Measurements from ENCODE around the gene OGDH.

Gene OGDH

DNA sequence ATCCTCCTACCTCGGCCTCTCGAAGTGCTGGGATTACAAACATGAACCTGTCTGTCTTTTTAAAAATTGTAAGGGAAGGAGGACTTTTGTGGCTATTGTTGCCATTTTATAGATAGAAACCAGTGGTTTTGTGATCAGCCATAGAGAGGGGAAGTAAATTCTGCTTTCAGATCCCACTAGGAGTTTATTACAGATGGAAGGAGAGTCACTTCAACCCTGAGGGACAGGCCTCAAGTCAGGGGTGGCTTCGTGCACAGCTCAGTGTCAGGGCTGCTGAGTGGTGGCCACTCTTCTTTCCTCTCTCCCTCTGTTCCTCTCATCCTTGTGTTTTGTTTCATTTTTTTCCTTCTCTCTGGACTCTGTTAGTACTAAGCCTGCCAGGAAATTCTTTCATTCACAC lies 60.8 kb downstream of the OGDH start:
- H3K36me3 Mint-ChIP-seq: peaks cover 50 to 66% of the 10 kb centered on the region in 2 donors

DNA sequence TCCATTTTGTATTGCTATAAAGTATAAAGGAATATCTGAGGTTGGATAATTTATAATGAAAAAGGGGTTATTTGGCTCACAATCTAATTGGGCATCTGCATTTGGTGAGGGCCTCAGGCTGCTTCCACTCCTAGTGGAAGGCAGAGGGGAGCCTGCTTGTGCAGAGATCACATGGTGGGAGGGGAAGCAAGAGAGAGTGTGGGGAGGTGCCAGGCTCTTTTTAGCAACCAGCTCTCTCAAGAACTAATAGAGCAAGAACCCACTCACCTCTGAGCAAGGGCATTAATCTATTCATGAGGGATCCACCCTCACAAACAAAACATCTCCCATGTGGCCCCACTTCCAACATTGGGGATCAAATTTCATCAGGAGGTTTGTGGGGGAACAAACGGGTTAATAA lies 64.6 kb downstream of the OGDH start:
- Mint-ChIP-seq H3K27ac (no peak overlapping the region), H3K36me3 (peaks cover 54 to 65% of the 10 kb centered on the region in 2 donors), H3K4me3 (no peak overlapping the region), H3K27me3 (no peaks in the 10 kb centered on the region), H3K9me3 (no peaks in the 10 kb centered on the region), H3K4me1 (peaks cover 22 to 27% of the 10 kb centered on the region in 2 donors)
- DNase-seq: no peak
- ATAC-seq (replicated peaks): no peak

More for the DNA sequence above, 60.8 kb downstream of the OGDH start:
- Mint-ChIP-seq H3K27ac (no peak overlapping the region), H3K9me3 (no peaks in the 10 kb centered on the region), H3K4me1 (peaks cover 16 to 30% of the 10 kb centered on the region in 2 donors), H3K27me3 (no peaks in the 10 kb centered on the region), H3K4me3 (peak overlapping the region in 1 of 2 donors; percentile 8)
- no peak for DNase-seq
- peak; percentile 86 to 94 for ATAC-seq (replicated peaks)

DNA sequence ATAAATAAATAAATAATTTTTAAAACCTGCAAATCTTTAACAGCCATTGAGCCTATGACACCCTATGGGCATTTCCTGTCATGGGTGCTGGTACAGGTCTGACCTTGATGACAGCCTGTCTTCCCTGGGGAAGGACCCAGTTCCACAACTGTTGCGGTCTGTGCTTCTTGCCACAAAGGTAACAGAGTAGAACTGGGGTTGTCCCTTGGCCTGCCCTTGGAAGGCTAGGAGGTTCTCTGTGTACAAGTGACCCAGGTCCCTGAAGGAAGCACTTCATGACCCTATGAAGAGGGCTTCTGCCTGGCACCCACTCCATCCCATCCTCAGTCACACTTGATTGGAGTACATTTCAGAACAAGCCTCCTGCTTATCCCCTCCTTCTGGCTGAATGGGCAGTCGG lies 66.9 kb downstream of the OGDH start:
- H3K27ac Mint-ChIP-seq: no peak overlapping the region
- H3K9me3 Mint-ChIP-seq: no peaks in the 10 kb centered on the region
- ATAC-seq (replicated peaks) (peak; percentile 99 to 100), DNase-seq (peak; percentile 56)
- no peaks in the 10 kb centered on the region for H3K27me3 Mint-ChIP-seq
- peaks cover 52 to 60% of the 10 kb centered on the region in 2 donors for H3K36me3 Mint-ChIP-seq
- no peak overlapping the region for H3K4me3 Mint-ChIP-seq
- peaks cover 11 to 14% of the 10 kb centered on the region in 2 donors for H3K4me1 Mint-ChIP-seq

DNA sequence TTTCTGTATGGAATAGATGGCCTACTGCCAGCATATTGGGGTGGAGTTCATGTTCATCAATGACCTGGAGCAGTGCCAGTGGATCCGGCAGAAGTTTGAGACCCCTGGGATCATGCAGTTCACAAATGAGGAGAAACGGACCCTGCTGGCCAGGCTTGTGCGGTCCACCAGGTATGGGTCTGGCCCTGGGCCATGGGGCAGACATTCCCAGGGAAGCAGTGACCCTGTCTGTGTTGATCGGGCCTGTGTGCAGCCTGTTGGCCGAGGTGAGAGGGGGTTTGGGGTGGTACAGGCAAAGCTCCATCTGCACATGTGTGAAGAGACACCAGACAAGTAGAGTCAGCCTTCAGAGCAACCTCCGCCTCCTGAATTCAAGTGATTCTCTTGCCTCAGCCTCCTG lies 67.3 kb downstream of the OGDH start:
- Mint-ChIP-seq H3K27ac (no peak overlapping the region), H3K4me1 (peaks cover 15 to 16% of the 10 kb centered on the region in 2 donors), H3K9me3 (no peaks in the 10 kb centered on the region), H3K36me3 (peaks cover 56 to 64% of the 10 kb centered on the region in 2 donors), H3K27me3 (no peaks in the 10 kb centered on the region), H3K4me3 (no peak overlapping the region)
- DNase-seq (no peak), ATAC-seq (replicated peaks) (no peak)

DNA sequence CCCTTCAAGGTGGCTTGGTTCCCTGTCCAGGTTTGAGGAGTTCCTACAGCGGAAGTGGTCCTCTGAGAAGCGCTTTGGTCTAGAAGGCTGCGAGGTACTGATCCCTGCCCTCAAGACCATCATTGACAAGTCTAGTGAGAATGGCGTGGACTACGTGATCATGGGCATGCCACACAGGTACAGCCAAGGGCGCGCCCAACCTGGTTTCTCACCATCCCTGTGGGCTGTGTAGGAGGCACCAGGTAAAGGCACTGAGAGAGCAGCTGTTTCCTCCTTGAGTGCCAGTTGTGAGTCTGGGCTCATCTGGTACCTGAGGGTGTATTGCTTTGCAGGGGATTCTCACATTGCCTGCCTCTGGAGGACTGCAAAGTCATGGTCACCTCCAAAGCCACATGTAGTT lies 68.0 kb downstream of the OGDH start:
- no peaks in the 10 kb centered on the region for H3K9me3 Mint-ChIP-seq
- ATAC-seq (replicated peaks): no peak
- peaks cover 55 to 68% of the 10 kb centered on the region in 2 donors for H3K36me3 Mint-ChIP-seq
- H3K4me1 Mint-ChIP-seq: peaks cover 16 to 21% of the 10 kb centered on the region in 2 donors
- no peak overlapping the region for H3K4me3 Mint-ChIP-seq
- DNase-seq: no peak
- no peaks in the 10 kb centered on the region for H3K27me3 Mint-ChIP-seq
- H3K27ac Mint-ChIP-seq: no peak overlapping the region

DNA sequence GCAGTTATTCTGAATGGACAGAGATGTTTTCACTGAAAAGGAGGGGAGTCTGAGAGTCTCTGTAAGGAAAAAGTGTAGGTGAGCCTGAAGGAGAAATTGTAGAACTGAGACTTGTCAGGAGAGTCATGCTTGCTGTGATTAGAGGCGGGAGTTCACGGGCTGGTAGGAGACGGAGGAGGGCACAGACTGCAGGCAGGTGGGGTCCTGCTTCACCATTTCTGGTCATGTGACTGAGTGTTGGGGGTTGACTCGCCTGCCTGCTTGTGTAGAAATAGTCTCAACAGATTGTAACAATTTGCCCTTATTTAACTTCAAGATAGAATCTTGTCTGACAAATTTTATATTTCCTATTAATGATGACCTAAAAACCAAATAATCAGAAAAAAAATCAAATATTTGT lies 70.3 kb downstream of the OGDH start:
- Mint-ChIP-seq H3K27me3 (no peaks in the 10 kb centered on the region), H3K27ac (no peak overlapping the region)
- no peak for ATAC-seq (replicated peaks)

DNA sequence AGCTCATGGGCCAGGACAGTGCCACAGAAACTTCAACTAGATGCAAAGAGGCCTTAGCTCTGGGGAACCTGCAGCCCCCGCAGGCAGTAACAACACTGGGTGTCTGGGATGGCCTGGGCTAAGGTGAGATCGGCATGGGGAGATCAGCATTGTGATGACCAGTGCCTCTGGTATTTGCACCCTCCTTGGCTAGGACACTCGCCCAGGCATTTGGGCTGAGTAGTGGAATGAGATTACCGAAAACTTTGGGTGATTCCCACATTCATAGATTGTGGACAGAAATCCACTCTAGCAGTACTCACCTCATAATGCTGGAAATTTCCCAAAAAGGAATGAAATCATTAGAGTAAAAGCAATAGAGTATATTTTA lies 71.7 kb downstream of the OGDH start:
- Mint-ChIP-seq H3K36me3 (peaks cover 54 to 76% of the 10 kb centered on the region in 2 donors), H3K27me3 (no peaks in the 10 kb centered on the region), H3K27ac (no peak overlapping the region), H3K9me3 (no peaks in the 10 kb centered on the region), H3K4me1 (peaks cover 13 to 18% of the 10 kb centered on the region in 2 donors), H3K4me3 (no peak overlapping the region)
- ATAC-seq (replicated peaks) (no peak), DNase-seq (no peak)

More for the DNA sequence above, 70.3 kb downstream of the OGDH start:
- H3K4me1 Mint-ChIP-seq: peaks cover 16 to 24% of the 10 kb centered on the region in 2 donors
- no peak overlapping the region for H3K4me3 Mint-ChIP-seq
- H3K9me3 Mint-ChIP-seq: no peaks in the 10 kb centered on the region
- H3K36me3 Mint-ChIP-seq: peaks cover 54 to 74% of the 10 kb centered on the region in 2 donors
- no peak for DNase-seq

DNA sequence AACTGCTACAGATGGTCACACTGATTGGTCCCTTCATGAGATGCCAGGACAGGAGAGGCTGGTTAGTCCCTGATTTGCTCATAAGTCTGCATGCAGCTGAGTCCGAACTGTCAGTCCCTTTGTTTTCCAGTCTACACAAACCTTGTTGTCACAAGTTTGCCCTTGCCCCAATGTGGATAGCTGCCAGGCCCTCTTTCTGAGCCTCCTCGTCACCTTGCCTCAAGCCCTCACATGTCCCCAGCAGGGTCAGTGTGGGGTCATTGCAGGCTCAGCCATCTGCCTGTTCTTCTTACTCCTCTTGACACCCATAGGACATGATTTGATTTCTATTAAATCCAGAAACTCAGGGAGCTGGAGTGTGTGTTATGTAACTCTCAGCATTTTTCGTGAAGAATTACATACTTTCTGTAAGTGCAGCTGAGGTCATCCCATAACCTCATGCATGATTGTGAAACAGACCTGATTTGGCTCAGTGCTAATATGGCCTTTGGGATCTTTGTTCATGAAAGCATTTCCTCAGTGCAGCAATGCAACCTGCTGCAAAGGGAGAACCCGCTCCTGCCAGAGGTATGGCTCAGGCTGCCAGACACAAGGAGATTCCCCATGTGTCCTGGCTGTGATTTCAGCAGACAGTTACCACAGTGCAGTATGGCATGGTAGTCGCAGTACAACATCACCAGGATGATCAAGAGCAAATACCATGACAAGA lies 72.2 kb downstream of the OGDH start:
- ATAC-seq (replicated peaks) (no peak), DNase-seq (no peak)
- no peak overlapping the region for H3K27ac Mint-ChIP-seq
- H3K4me3 Mint-ChIP-seq: no peak overlapping the region
- H3K9me3 Mint-ChIP-seq: no peaks in the 10 kb centered on the region
- peaks cover 52 to 73% of the 10 kb centered on the region in 2 donors for H3K36me3 Mint-ChIP-seq
- no peaks in the 10 kb centered on the region for H3K27me3 Mint-ChIP-seq
- H3K4me1 Mint-ChIP-seq: peaks cover 8 to 15% of the 10 kb centered on the region in 2 donors

DNA sequence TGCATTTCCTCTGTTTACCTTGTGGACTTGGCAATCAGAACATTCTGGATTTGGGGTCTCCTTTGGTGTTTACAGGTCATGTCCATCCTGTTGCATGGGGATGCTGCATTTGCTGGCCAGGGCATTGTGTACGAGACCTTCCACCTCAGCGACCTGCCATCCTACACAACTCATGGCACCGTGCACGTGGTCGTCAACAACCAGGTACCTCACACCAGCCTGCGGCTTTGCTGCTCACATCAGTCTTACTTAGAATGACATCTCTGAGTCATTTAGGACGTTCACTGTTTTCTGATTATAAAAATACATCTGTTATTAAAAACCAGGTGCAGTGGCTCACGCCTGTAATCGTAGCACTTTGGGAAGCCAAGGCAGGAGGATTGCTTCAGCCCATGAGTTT lies 75.2 kb downstream of the OGDH start:
- no peak for DNase-seq
- H3K4me3 Mint-ChIP-seq: no peak overlapping the region
- peaks cover 47 to 71% of the 10 kb centered on the region in 2 donors for H3K36me3 Mint-ChIP-seq
- no peak overlapping the region for H3K27ac Mint-ChIP-seq
- no peaks in the 10 kb centered on the region for H3K27me3 Mint-ChIP-seq
- no peaks in the 10 kb centered on the region for H3K9me3 Mint-ChIP-seq
- no peak for ATAC-seq (replicated peaks)
- peaks cover 7 to 20% of the 10 kb centered on the region in 2 donors for H3K4me1 Mint-ChIP-seq

DNA sequence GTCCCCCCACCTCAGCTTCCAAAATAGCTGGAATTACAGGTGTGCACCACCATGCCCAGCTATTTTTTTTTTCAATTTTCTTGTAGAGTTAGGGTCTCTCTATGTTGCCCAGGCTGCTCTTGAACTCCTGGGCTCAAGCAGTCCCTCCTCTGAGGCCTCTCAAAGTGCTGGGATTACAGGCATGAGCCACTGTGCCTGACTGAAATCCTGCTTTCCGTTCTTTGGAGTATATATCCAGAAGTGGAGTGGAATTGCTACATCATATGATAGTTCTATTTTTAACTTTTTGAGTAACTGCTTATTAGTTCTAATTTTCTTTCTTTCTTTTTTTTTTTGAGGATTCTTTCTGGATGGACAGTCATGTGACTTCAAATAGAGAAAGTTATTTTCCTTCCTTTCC lies 79.3 kb downstream of the OGDH start:
- H3K36me3 Mint-ChIP-seq: peaks cover 42 to 58% of the 10 kb centered on the region in 2 donors
- H3K27ac Mint-ChIP-seq: no peak overlapping the region
- DNase-seq: no peak
- no peaks in the 10 kb centered on the region for H3K27me3 Mint-ChIP-seq
- ATAC-seq (replicated peaks): no peak
- H3K9me3 Mint-ChIP-seq: no peaks in the 10 kb centered on the region
- peaks cover 2 to 7% of the 10 kb centered on the region in 2 donors for H3K4me1 Mint-ChIP-seq
- no peak overlapping the region for H3K4me3 Mint-ChIP-seq

DNA sequence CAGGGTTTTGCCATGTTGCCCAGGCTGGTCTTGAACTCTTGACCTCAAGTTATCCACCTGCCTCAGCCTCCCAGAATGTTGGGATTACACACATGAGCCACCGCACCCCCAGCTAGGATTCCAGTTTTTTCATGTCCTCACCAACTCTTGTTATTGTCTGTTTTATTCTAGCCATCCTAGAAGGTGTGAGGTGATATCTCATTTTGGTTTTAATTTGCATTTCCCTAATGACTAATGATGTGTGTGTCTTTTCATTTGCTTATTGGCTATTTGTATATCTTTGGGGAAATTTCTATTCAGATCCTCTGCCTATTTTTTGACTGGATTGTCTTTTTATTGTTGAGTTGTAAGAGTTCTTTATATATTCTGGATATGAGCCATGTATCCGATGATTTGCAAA lies 83.0 kb downstream of the OGDH start:
- ATAC-seq (replicated peaks): no peak
- Mint-ChIP-seq H3K4me1 (no peaks in the 10 kb centered on the region), H3K9me3 (no peaks in the 10 kb centered on the region), H3K4me3 (no peak overlapping the region), H3K36me3 (peaks cover 38 to 53% of the 10 kb centered on the region in 2 donors), H3K27me3 (no peaks in the 10 kb centered on the region), H3K27ac (no peak overlapping the region)
- no peak for DNase-seq

DNA sequence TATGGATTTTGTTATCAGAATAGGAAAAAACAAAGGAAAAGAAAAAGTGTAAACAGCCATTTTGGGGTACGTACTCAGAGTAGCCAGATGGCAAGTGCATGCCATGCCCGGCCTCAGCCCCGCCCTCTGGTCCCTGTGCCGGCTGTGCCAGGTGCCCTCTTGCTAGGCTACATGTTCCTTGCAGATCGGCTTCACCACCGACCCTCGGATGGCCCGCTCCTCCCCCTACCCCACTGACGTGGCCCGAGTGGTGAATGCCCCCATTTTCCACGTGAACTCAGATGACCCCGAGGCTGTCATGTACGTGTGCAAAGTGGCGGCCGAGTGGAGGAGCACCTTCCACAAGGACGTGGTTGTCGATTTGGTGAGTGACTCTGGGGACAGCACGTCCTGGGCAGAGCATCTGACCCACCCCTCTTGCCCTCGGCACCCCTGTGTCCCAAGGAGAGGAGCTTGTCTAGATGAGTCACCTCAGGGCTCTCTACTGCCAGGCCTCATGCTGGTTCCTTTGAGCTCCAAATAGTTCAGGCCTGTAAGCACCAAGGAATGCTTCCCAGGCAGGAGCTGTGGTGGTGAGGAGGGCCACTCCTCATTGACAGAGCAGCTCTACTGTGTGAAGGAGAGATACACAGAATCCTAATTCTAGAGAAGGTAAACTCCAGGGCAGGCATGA lies 87.3 kb downstream of the OGDH start:
- Mint-ChIP-seq H3K27me3 (no peaks in the 10 kb centered on the region), H3K9me3 (peaks cover 0 to 2% of the 10 kb centered on the region in 2 donors), H3K36me3 (peaks cover 58 to 67% of the 10 kb centered on the region in 2 donors), H3K4me3 (no peak overlapping the region), H3K27ac (no peak overlapping the region), H3K4me1 (no peaks in the 10 kb centered on the region)
- ATAC-seq (replicated peaks) (no peak), DNase-seq (no peak)

DNA sequence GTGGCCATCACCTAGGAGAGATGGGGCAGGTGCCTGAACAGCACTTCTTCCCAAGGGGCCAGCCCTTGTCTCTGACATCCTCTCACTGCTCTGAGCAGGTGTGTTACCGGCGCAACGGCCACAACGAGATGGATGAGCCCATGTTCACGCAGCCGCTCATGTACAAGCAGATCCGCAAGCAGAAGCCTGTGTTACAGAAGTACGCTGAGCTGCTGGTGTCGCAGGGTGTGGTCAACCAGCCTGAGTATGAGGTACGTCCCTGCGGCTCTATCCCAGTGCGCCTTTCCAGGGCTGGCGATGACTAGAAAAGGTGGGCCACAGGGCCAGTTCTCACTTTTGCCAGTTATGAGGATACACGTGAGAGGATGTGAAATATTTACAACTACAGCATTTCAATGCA lies 87.9 kb downstream of the OGDH start:
- DNase-seq (no peak), ATAC-seq (replicated peaks) (no peak)
- H3K36me3 Mint-ChIP-seq: peaks cover 61 to 70% of the 10 kb centered on the region in 2 donors
- H3K27me3 Mint-ChIP-seq: no peaks in the 10 kb centered on the region
- peaks cover 0 to 2% of the 10 kb centered on the region in 2 donors for H3K9me3 Mint-ChIP-seq
- no peaks in the 10 kb centered on the region for H3K4me1 Mint-ChIP-seq
- no peak overlapping the region for H3K4me3 Mint-ChIP-seq
- no peak overlapping the region for H3K27ac Mint-ChIP-seq

DNA sequence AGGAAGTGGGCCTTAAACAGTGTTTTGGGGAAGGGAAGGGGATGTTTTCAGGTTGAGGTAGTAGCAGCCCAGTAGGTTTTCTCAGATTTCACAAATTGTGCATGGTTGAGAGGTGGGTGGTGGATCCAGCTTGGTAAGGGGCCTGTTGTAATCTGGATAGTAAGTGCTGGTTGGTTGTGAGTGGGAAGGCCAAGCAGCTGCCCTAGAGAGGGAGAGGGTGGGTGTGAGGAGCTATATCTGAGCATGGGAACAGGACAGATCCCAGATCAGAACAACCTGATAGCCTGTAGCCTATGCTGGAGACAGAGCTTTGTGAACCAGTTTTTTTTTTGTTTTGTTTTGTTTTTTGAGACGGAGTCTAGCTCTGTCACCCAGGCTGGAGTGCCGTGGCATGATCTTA lies 88.3 kb downstream of the OGDH start:
- ATAC-seq (replicated peaks) (no peak), DNase-seq (no peak)
- Mint-ChIP-seq H3K27me3 (no peaks in the 10 kb centered on the region), H3K4me3 (no peak overlapping the region), H3K4me1 (no peaks in the 10 kb centered on the region), H3K36me3 (peaks cover 61 to 70% of the 10 kb centered on the region in 2 donors), H3K27ac (no peak overlapping the region), H3K9me3 (peaks cover 0 to 2% of the 10 kb centered on the region in 2 donors)

DNA sequence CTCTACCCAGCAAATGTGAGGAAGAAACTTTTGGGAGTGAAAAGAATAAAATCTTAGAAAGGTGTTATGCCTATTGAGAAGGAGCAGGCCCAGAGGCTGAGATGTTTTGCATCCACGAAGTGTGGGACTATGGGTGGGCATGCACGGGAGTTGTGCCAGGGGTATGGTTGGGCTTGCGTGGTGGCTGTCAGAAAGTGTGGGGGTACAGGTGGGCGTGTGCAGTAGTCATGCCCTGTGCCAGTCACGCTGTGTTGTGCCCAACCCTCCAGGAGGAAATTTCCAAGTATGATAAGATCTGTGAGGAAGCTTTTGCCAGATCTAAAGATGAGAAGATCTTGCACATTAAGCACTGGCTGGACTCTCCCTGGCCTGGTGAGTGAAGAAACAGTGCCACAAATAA lies 89.3 kb downstream of the OGDH start:
- peaks cover 0 to 2% of the 10 kb centered on the region in 2 donors for H3K9me3 Mint-ChIP-seq
- peaks cover 0 to 2% of the 10 kb centered on the region in 2 donors for H3K4me1 Mint-ChIP-seq
- no peak overlapping the region for H3K27ac Mint-ChIP-seq
- ATAC-seq (replicated peaks) (no peak), DNase-seq (no peak)
- no peak overlapping the region for H3K4me3 Mint-ChIP-seq
- H3K27me3 Mint-ChIP-seq: no peaks in the 10 kb centered on the region
- H3K36me3 Mint-ChIP-seq: peaks cover 66 to 76% of the 10 kb centered on the region in 2 donors

Measured in stimulated activated naive B cell treated with anti-CD40 and anti-IgM and Interleukin-4, amounts not matched to agents 10 μg/mL and 1 μg/mL and 100 μg/mL, for 72 hours (primary cell).